Activated CD4-positive, alpha-beta memory T cell treated with anti-CD3 and anti-CD28 coated beads, Interleukin-2, amount 10 ng/mL, durations not matched to agents 7 days and 5 days (primary cell): Measurements from ENCODE around the gene ABHD5. TPM values are rescaled to one million over a fixed set of nuclear protein-coding genes. Genes with fewer than 3 reads are reported as not detected.
A peak's percentile ranks its signal among the peaks of the same experiment; 100 is the strongest.

Experiments
- CTCF ChIA-PET: fragments of 350-600 bp; sonication (Branson Sonifier 250); formaldehyde crosslinking; loops from one replicate; lab custom pipeline; 2021; ENCODE audit warnings: antibody characterized with exemption, inconsistent platforms; lab: Charles Lee
- POLR2A ChIA-PET: fragments of 350-600 bp; sonication (Branson Sonifier 250); formaldehyde crosslinking; loops from one replicate; lab custom pipeline; 2021; ENCODE audit warnings: antibody characterized with exemption; lab: Charles Lee
- DNase-seq: peaks from one replicate; pipeline ENCODE4 v3.0.0-alpha.2; 2020
- H3K27ac Mint-ChIP-seq: one replicate; pipeline ENCODE4 v1.8.0; 2021; ENCODE audit warnings: mild to moderate bottlenecking, mixed read lengths
- H3K27me3 Mint-ChIP-seq: one replicate; pipeline ENCODE4 v1.8.0; 2021; ENCODE audit warnings: mixed read lengths
- H3K36me3 Mint-ChIP-seq: one replicate; pipeline ENCODE4 v1.8.0; 2021; ENCODE audit warnings: low read depth, mixed read lengths
- H3K4me1 Mint-ChIP-seq: one replicate; pipeline ENCODE4 v1.8.0; 2021; ENCODE audit warnings: mixed read lengths
- H3K4me3 Mint-ChIP-seq: one replicate; pipeline ENCODE4 v1.8.0; 2021; ENCODE audit warnings: mild to moderate bottlenecking, mixed read lengths
- H3K9me3 Mint-ChIP-seq: one replicate; pipeline ENCODE4 v1.8.0; 2021; ENCODE audit warnings: mixed read lengths
- total RNA-seq, 2 experiments: library from RNA; stranded (reverse); gene quantifications; one replicate each; pipeline ENCODE4 v1.2.3, GENCODE V29; 2021

Gene ABHD5
- total RNA-seq, 2 experiments from 2014 or later = 14.5 to 15.9 TPM

DNA sequence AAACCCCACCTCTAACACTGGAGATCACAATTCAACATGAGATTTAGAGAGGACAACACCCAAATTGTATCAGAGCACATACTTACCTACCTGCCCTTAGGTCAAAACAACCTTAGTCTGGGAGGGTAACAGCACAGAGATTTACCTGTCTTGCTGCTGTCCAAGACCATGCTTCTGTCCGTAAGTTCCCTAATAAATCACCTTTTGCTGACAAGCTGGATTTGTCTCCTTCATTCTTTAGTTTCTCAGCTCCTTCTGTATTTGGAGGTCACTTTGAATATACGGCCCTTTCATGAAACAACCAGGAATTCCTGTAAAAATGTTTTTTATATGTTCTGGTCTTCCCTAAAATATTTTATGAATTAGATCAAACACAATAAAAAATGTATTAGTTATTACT, 1.6 kb upstream of the ABHD5 start:
- Mint-ChIP-seq H3K4me1 (peaks cover 34% of the 10 kb centered on the region), H3K4me3 (no peak overlapping the region), H3K36me3 (no peaks in the 10 kb centered on the region), H3K9me3 (no peaks in the 10 kb centered on the region), H3K27me3 (peaks cover 5% of the 10 kb centered on the region), H3K27ac (no peak overlapping the region)
- ChIA-PET POLR2A (no interaction called here), CTCF (no interaction called here)
- no peak for DNase-seq

DNA sequence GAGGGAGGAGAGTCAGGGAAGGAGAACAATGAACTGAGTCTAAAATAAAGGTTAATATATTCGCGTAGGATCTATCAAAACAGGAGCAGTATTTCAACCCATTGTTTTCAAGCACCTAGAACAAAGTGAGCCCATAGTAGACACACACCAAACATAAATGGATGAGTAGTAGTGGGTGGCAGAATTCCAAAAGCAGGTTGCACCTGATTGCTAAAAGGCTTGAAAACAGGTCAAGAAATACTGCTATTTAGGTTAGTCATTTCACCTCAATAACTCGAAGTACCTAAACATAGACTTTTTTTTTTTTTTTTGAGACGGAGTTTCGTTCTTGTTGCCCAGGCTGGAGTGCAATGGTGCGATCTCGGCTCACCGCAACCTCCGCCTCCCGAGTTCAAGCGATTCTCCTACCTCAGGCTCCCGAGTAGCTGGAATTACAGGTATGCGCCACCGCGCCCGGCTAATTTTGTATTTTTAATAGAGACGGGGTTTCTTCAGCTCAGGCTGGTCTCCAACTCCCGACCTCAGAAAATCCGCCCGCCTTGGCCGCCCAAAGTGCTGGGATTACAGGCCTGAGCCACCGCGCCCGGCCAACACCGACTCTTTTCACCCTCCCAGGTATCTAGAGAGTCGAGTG, 855 bp upstream of the ABHD5 start:
- Mint-ChIP-seq H3K4me3 (peak overlapping the region; percentile 85), H3K27me3 (peaks cover 5% of the 10 kb centered on the region), H3K27ac (peak overlapping the region; percentile 84)

DNA sequence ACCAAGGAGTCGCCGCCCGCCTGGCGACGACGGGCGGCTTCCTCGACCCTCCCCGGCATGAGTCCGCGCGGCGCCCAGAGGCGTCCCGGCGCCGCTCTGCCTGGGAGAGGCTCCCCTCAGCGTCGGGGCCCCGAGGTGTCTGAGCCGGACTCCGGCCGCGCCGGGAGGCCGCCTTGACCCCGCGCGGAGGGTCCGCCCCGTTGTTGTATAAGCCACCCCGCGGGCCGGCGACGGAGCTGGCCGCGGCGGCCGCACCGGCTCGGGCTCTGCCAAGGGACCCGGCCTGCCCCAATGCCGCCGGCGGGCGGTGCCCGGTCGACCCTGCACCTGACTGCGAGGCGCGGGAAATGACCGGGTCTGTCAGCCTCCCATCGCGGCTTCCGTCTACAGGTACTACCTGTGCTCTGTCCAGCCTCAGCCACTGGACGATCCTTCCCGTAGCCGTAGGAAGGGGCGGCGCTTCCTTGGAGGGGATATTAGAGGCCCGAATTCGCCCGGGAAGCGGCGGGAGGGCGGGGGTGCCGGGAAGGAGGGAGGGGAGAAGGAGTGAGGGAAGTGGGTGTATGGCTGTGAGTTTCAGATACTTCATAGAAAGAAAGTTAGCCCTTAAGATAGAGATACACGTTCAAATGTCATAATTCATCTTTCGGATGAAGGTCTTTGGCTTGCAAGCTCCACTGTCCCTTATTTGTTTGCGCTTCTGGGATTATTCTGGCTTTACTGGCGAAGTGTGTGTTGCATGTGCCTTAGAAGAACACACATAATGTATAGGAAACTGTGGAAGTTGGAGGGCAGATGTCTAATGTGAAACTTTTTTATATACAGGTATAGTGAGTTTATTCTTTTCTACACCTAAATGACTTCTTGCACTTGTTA, 620 bp downstream of the ABHD5 start:
- ChIA-PET POLR2A (interaction anchor here (1.5 kb wide), 1 partner anchor 70 kb away, joined by 7 read pairs; the partner anchor contains the start of gene ANO10), CTCF (interaction anchor here (0.6 kb wide), 1 partner anchor 69 kb away, joined by 3 read pairs; no protein-coding TSS in a partner anchor)
- Mint-ChIP-seq H3K27ac (peak overlapping the region; percentile 72), H3K36me3 (peaks cover 3% of the 10 kb centered on the region), H3K4me3 (peak overlapping the region; percentile 86), H3K27me3 (peaks cover 4% of the 10 kb centered on the region), H3K9me3 (no peaks in the 10 kb centered on the region), H3K4me1 (peaks cover 45% of the 10 kb centered on the region)
- DNase-seq = peak; percentile 54

More for the DNA sequence above, 855 bp upstream of the ABHD5 start:
- H3K9me3 Mint-ChIP-seq = no peaks in the 10 kb centered on the region
- POLR2A ChIA-PET = interaction anchor here (0.7 to 1.5 kb wide), 2 partner anchors 18 to 68 kb away, joined by 3 to 7 read pairs; partner anchors contain the start of gene ANO10
- CTCF ChIA-PET = interaction anchor here (0.7 to 1.3 kb wide), 3 partner anchors 9 to 1154 kb away, joined by 3 to 5 read pairs (median 3); no protein-coding TSS in a partner anchor
- peaks cover 38% of the 10 kb centered on the region for H3K4me1 Mint-ChIP-seq
- no peaks in the 10 kb centered on the region for H3K36me3 Mint-ChIP-seq
- no peak for DNase-seq

DNA sequence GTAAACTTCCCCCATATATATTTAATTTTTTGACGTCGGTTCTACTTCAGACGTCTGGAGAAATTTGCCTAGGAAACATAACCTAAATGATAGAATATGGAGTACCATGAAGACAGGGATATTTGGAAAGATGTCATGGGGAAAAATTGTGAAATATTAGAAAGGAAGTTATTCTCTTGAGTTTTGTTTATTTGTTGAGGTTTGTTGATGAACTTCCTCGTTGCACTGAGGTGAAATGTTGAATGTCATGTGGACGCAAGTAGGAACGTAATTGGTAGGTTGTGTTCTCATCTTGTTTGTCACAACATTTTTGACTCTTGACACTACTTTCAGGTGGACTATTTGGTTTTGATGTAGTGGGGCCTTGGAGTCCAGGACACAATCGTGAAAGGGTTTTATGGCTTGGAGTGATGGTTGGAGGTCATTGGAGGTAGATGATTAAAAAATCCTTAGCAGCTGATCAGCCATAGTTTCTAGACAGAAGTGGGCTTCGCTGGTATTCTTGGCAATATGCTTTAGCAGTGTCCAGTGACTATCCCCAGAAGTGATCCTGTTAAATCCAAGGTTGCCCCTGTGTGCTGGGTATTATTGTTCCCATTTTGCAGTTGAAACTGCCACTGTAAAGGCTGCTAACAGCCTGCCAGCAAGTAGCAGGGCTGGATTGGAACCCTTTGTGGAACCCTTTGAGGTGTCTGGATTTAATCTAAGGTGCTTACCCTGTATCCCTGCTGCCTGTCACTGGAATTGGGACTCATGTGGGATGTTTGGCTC, 1.5 kb downstream of the ABHD5 start:
- POLR2A ChIA-PET = no interaction called here

DNA sequence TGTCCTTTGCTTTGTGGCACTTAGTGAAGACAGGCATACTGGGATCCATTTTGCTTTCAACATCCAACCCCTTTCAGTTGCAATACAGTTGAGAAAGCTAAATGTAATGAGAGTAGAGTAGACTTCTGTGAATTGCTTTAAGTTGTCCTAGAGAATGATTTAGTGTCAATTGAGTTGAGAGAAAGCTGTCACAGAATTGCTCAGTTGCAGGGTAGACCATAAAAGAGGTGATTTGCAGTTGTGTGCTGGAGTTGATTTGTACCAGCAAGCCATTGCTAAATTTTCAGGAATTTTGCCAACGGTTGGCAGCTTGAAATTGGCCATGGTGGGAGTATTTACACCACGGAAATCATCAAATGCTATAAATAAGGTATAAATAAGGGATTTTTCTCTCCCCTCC, 2.2 kb downstream of the ABHD5 start:
- Mint-ChIP-seq H3K27me3 (peaks cover 4% of the 10 kb centered on the region), H3K4me3 (peak overlapping the region; percentile 86), H3K4me1 (peaks cover 46% of the 10 kb centered on the region), H3K9me3 (no peaks in the 10 kb centered on the region), H3K27ac (no peak overlapping the region), H3K36me3 (peaks cover 3% of the 10 kb centered on the region)
- CTCF ChIA-PET = interaction anchor here (0.6 kb wide), 1 partner anchor 10 kb away, joined by 3 read pairs; no protein-coding TSS in a partner anchor
- POLR2A ChIA-PET = no interaction called here
- DNase-seq = no peak

More for the DNA sequence above, 1.5 kb downstream of the ABHD5 start:
- Mint-ChIP-seq H3K36me3 (peaks cover 3% of the 10 kb centered on the region), H3K4me1 (peaks cover 46% of the 10 kb centered on the region), H3K27ac (no peak overlapping the region), H3K27me3 (peaks cover 4% of the 10 kb centered on the region), H3K9me3 (no peaks in the 10 kb centered on the region), H3K4me3 (peak overlapping the region; percentile 86)
- CTCF ChIA-PET = interaction anchor here (0.6 kb wide), 1 partner anchor 11 kb away, joined by 3 read pairs; no protein-coding TSS in a partner anchor
- no peak for DNase-seq

DNA sequence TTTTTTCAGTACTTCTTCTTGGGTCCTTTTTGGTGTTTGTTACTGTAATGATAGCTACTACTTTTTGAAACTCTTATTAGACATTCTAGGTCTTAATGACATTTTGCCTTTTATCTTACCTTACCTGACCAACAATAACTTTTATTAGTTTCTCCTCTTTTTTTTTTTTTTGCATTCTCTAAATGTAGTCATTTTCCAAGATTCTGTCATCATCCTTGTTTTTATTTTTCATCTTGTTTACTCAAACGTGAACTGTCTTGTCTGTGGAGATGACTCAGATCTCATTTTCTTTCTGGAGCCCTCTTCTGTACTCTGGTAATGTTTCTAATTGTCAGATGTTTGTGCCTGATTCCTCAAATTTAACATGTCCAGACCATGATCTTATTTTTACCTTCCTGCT, 2.9 kb downstream of the ABHD5 start:
- Mint-ChIP-seq H3K27ac (peak overlapping the region; percentile 47), H3K4me1 (peaks cover 46% of the 10 kb centered on the region), H3K4me3 (peak overlapping the region; percentile 16), H3K36me3 (peaks cover 3% of the 10 kb centered on the region), H3K27me3 (peaks cover 4% of the 10 kb centered on the region), H3K9me3 (no peaks in the 10 kb centered on the region)
- POLR2A ChIA-PET = no interaction called here
- CTCF ChIA-PET = no interaction called here
- DNase-seq = no peak

DNA sequence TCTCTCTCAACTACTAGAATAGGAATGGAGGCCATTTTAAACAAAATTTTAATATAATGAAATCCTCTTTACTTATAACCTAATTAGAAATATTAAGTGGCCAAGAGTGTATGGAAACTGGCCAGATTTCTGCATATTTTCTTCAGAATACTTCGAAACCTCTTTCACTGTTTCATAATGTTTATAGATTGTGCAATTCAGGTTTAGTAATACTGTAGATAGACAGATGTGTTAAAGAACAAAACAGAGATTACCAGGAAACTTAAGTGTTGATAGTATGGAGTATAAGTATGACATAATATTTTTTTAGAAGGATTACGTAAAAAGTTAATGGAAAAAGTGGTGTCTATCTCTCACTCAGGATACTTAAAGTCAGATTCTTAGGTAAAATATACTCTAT, 4.7 kb downstream of the ABHD5 start:
- no peak for DNase-seq
- H3K27ac Mint-ChIP-seq = no peak overlapping the region
- peaks cover 44% of the 10 kb centered on the region for H3K4me1 Mint-ChIP-seq
- H3K27me3 Mint-ChIP-seq = no peaks in the 10 kb centered on the region
- H3K36me3 Mint-ChIP-seq = peaks cover 16% of the 10 kb centered on the region
- POLR2A ChIA-PET = no interaction called here
- H3K9me3 Mint-ChIP-seq = no peaks in the 10 kb centered on the region
- CTCF ChIA-PET = no interaction called here
- H3K4me3 Mint-ChIP-seq = no peak overlapping the region

DNA sequence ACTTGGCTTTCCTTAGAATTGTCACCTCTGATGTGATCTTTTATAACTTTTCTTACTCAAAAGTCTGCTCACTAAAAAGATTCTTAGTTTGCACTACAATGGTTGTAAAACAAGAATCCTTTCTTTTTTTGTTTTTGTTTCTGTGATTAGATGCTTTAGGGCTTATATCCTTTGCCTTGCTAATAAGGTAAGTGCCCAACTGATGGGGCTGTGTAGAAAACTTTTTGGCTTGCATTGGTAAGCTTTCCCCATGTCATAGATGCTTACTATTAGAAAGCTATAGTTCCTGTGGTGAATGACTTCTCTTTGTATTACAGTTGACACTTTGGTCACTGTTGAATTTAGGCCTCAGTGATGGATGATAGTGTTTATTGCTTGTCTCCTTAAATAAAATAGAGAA, 5.1 kb downstream of the ABHD5 start:
- no peak overlapping the region for H3K4me3 Mint-ChIP-seq
- H3K36me3 Mint-ChIP-seq = peaks cover 18% of the 10 kb centered on the region
- ChIA-PET POLR2A (no interaction called here), CTCF (no interaction called here)
- H3K4me1 Mint-ChIP-seq = peaks cover 42% of the 10 kb centered on the region
- no peak for DNase-seq
- no peaks in the 10 kb centered on the region for H3K27me3 Mint-ChIP-seq
- H3K9me3 Mint-ChIP-seq = no peaks in the 10 kb centered on the region
- no peak overlapping the region for H3K27ac Mint-ChIP-seq

DNA sequence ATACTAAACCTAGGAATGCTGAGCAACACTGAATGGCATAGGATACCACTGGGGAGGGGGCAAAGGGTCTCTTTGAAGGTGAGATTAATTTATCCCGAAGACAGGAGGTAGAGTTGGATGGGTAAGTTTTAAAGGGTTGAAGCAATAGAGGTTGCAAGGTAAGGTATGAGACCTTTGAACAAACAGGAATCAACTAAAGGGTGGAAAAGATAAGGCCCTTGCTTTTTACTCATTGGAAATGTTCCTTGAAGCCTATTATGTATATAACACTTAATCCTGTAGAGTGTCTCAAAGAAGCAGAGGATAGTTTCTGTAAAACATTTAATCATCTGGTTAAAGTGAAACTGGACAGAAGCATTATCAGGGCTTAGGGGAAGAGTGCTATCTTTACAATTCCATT, 5.7 kb downstream of the ABHD5 start:
- Mint-ChIP-seq H3K27me3 (no peaks in the 10 kb centered on the region), H3K36me3 (peaks cover 22% of the 10 kb centered on the region), H3K4me1 (peaks cover 42% of the 10 kb centered on the region), H3K4me3 (no peak overlapping the region), H3K9me3 (no peaks in the 10 kb centered on the region), H3K27ac (no peak overlapping the region)
- ChIA-PET POLR2A (interaction anchor here (0.6 kb wide), 1 partner anchor 70 kb away, joined by 3 read pairs; no protein-coding TSS in a partner anchor), CTCF (interaction anchor here (0.6 kb wide), 1 partner anchor 77 kb away, joined by 3 read pairs; no protein-coding TSS in a partner anchor)
- no peak for DNase-seq

DNA sequence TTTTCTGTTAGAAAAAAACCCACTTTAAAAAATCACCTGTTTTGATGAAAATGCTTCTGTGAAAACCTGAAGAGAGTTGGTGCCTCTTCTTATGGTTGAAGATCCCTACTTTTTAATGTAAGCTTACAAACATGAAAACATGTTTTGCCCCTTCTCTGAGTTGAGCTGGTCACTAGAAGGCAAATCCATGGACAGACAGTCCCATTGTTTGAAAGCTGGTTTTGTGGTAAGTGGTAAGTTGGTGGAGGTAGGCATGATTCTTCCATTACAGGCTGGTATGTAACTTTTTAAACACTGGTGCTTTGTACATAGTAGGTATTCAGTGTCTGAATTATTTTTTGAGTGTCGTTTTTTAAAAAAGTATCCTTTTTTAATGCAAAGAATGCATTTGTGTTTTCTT, 6.1 kb downstream of the ABHD5 start:
- POLR2A ChIA-PET = interaction anchor here (0.6 kb wide), 1 partner anchor 71 kb away, joined by 3 read pairs; no protein-coding TSS in a partner anchor
- H3K27ac Mint-ChIP-seq = no peak overlapping the region
- no peaks in the 10 kb centered on the region for H3K27me3 Mint-ChIP-seq
- no peaks in the 10 kb centered on the region for H3K9me3 Mint-ChIP-seq
- H3K4me3 Mint-ChIP-seq = no peak overlapping the region
- H3K4me1 Mint-ChIP-seq = peaks cover 38% of the 10 kb centered on the region
- CTCF ChIA-PET = interaction anchor here (0.6 kb wide), 1 partner anchor 77 kb away, joined by 3 read pairs; no protein-coding TSS in a partner anchor
- H3K36me3 Mint-ChIP-seq = peaks cover 22% of the 10 kb centered on the region
- no peak for DNase-seq

DNA sequence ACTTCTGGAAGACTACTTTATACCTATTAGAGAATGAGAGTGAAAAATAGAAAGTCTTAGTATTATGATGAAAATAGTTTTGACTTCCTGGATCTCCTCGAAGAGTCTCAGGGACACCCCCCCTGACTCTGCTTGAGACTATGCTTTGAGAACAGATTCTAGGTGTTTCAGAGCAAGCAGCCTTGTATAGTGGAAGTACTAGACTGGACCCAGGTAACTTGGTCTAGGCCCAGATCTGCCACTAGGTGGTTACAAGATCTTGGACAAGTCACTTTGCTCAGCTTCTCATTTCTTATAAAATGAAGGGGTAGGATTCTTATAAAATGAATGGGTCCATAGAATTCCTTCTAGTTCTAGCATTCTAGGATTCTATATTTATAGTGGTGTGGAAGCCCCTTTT, 9.1 kb downstream of the ABHD5 start:
- Mint-ChIP-seq H3K9me3 (no peaks in the 10 kb centered on the region), H3K27me3 (no peaks in the 10 kb centered on the region), H3K27ac (no peak overlapping the region), H3K36me3 (peaks cover 34% of the 10 kb centered on the region), H3K4me1 (peaks cover 17% of the 10 kb centered on the region), H3K4me3 (no peak overlapping the region)
- no peak for DNase-seq
- CTCF ChIA-PET = interaction anchor here (0.6 to 1.4 kb wide), 4 partner anchors 10 to 159 kb away, joined by 3 to 4 read pairs (median 3); partner anchors contain the start of gene ABHD5
- POLR2A ChIA-PET = no interaction called here

DNA sequence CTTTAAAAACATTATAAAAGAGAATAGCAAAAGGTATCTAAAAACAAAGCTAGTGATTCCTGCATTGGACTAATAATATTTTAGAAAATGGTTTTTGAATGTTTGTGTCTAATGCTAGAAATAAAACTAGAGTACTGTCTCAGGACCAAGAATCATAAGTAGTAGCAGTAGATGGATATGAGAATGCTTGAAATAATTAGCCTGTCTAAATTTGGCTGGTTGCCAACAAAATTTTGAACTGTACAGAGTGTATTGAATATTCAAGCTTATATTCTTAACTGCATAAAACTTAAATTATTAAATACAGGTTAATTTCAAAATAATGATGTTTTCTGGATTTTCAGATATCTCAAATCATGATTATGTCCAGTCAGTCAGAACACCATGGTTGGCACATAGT, 14.0 kb downstream of the ABHD5 start:
- Mint-ChIP-seq H3K4me1 (peaks cover 16% of the 10 kb centered on the region), H3K27me3 (no peaks in the 10 kb centered on the region), H3K4me3 (no peak overlapping the region), H3K36me3 (peaks cover 33% of the 10 kb centered on the region), H3K9me3 (no peaks in the 10 kb centered on the region), H3K27ac (no peak overlapping the region)
- ChIA-PET CTCF (no interaction called here), POLR2A (no interaction called here)
- DNase-seq = no peak
